ENCODE measurements around the gene CNTFR.
A peak's percentile ranks its signal among the peaks of the same experiment; 100 is the strongest.

- TF ChIP-seq EP300 (IDR thresholded peaks at IDR 0.05; ENCODE audit: borderline replicate concordance) = no peak
- peak; percentile 92 for TF ChIP-seq TAF1 (IDR thresholded peaks at IDR 0.05; ENCODE audit: low read depth)
- TF ChIP-seq CREB1 (IDR thresholded peaks at IDR 0.05; ENCODE audit: low read depth) = no peak
- TF ChIP-seq, protein P1, sequence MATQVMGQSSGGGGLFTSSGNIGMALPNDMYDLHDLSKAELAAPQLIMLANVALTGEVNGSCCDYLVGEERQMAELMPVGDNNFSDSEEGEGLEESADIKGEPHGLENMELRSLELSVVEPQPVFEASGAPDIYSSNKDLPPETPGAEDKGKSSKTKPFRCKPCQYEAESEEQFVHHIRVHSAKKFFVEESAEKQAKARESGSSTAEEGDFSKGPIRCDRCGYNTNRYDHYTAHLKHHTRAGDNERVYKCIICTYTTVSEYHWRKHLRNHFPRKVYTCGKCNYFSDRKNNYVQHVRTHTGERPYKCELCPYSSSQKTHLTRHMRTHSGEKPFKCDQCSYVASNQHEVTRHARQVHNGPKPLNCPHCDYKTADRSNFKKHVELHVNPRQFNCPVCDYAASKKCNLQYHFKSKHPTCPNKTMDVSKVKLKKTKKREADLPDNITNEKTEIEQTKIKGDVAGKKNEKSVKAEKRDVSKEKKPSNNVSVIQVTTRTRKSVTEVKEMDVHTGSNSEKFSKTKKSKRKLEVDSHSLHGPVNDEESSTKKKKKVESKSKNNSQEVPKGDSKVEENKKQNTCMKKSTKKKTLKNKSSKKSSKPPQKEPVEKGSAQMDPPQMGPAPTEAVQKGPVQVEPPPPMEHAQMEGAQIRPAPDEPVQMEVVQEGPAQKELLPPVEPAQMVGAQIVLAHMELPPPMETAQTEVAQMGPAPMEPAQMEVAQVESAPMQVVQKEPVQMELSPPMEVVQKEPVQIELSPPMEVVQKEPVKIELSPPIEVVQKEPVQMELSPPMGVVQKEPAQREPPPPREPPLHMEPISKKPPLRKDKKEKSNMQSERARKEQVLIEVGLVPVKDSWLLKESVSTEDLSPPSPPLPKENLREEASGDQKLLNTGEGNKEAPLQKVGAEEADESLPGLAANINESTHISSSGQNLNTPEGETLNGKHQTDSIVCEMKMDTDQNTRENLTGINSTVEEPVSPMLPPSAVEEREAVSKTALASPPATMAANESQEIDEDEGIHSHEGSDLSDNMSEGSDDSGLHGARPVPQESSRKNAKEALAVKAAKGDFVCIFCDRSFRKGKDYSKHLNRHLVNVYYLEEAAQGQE (IDR thresholded peaks at IDR 0.05; ENCODE audit: low read depth) = no peak
- 0 out of 2 replicates have a peak, but pooled peaks have one; percentile 3 for TF ChIP-seq USF1 (IDR thresholded peaks at IDR 0.05)
- TF ChIP-seq ZBTB7A (IDR thresholded peaks at IDR 0.05; ENCODE audit: low read depth) = peak; percentile 55; the same call in 1 of the 2 replicates
- no peak for TF ChIP-seq CEBPB (IDR thresholded peaks at IDR 0.05)
- TF ChIP-seq TCF12 (IDR thresholded peaks at IDR 0.05; ENCODE audit: low read depth) = peak; percentile 44; the same call in 1 of the 2 replicates
- TF ChIP-seq, protein P2, sequence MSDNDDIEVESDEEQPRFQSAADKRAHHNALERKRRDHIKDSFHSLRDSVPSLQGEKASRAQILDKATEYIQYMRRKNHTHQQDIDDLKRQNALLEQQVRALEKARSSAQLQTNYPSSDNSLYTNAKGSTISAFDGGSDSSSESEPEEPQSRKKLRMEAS (IDR thresholded peaks at IDR 0.05) = peak; percentile 37; the same call in 1 of the 2 replicates
- TF ChIP-seq RAD21 (IDR thresholded peaks at IDR 0.05; ENCODE audit: low read depth) = no peak
- no peak for TF ChIP-seq NFIC (IDR thresholded peaks at IDR 0.05)
- peak; percentile 89 for TF ChIP-seq YY1 (IDR thresholded peaks at IDR 0.05; ENCODE audit: low read depth)
Measured at GRCh38 chr9:34611811-34612787, 22.6 kb upstream of the CNTFR start, which contains the start of gene RPP25L.

Measured in Ishikawa (cell line).